H9 (cell line): Measurements from ENCODE around the gene C8G. TPM values are rescaled to one million over a fixed set of nuclear protein-coding genes. Genes with fewer than 3 reads are reported as not detected.

Source experiments
- DNase-seq: peaks from one replicate; pipeline ENCODE4 v3.0.0-alpha.2; 2017
- H2AFZ ChIP-seq: one replicate; pipeline ENCODE4 v1.6.1; 2013; ENCODE audit warnings: mild to moderate bottlenecking, low read length, control low read depth, moderate library complexity
- H2AK5ac ChIP-seq: 2 replicates; pipeline ENCODE4 v1.6.1; 2013; ENCODE audit warnings: low read length, control low read depth, mixed read lengths; ENCODE audit not compliant: insufficient read length
- H2BK120ac ChIP-seq: one replicate; pipeline ENCODE4 v1.6.1; 2013; ENCODE audit warnings: low read depth, mild to moderate bottlenecking, low read length, control low read depth, inconsistent platforms; ENCODE audit not compliant: poor library complexity, severe bottlenecking
- H2BK12ac ChIP-seq: 2 replicates; pipeline ENCODE4 v1.6.1; 2013; ENCODE audit warnings: low read length, control low read depth, mixed read lengths, low read depth; ENCODE audit not compliant: insufficient read length
- H2BK15ac ChIP-seq: 2 replicates; pipeline ENCODE4 v1.6.1; 2013; ENCODE audit warnings: low read depth, low read length, control low read depth
- H2BK20ac ChIP-seq: one replicate; pipeline ENCODE4 v1.6.1; 2013; ENCODE audit warnings: low read depth, mild to moderate bottlenecking, low read length, control low read depth, inconsistent platforms; ENCODE audit not compliant: poor library complexity, severe bottlenecking
- H2BK5ac ChIP-seq: 2 replicates; pipeline ENCODE4 v1.6.1; 2013; ENCODE audit warnings: low read length, control low read depth, mixed read lengths; ENCODE audit not compliant: insufficient read length
- H3K14ac ChIP-seq: 2 replicates; pipeline ENCODE4 v1.6.1; 2013; ENCODE audit warnings: low read length, control low read depth; ENCODE audit not compliant: insufficient read depth
- H3K18ac ChIP-seq: 2 replicates; pipeline ENCODE4 v1.6.1; 2013; ENCODE audit warnings: low read depth, mild to moderate bottlenecking, mixed read lengths, low read length, control low read depth; ENCODE audit not compliant: insufficient read length
- H3K23ac ChIP-seq: 2 replicates; pipeline ENCODE4 v1.6.1; 2013; ENCODE audit warnings: low read length, control low read depth, mixed read lengths, low read depth; ENCODE audit not compliant: insufficient read length
- H3K23me2 ChIP-seq: 2 replicates; pipeline ENCODE4 v1.6.1; 2013; ENCODE audit warnings: low read depth, mild to moderate bottlenecking, mixed read lengths, low read length, control low read depth; ENCODE audit not compliant: insufficient read length, poor library complexity, severe bottlenecking
- H3K27ac ChIP-seq: 2 replicates; pipeline ENCODE4 v1.5.1; 2013; ENCODE audit warnings: low read length, control low read depth, mixed read lengths, low read depth; ENCODE audit not compliant: insufficient read length
- H3K27me3 ChIP-seq: 2 replicates; pipeline ENCODE4 v1.6.1; 2013; ENCODE audit warnings: low read length, control low read depth, inconsistent platforms; ENCODE audit not compliant: insufficient read depth
- H3K4ac ChIP-seq: 2 replicates; pipeline ENCODE4 v1.6.1; 2013; ENCODE audit warnings: low read depth, mild to moderate bottlenecking, control low read depth, inconsistent platforms, low read length, moderate library complexity
- H3K4me1 ChIP-seq: 2 replicates; pipeline ENCODE4 v1.6.1; 2013; ENCODE audit warnings: low read length, control low read depth, inconsistent platforms; ENCODE audit not compliant: insufficient read depth
- H3K4me2 ChIP-seq: 2 replicates; pipeline ENCODE4 v1.6.1; 2013; ENCODE audit warnings: low read length, control low read depth, mixed read lengths; ENCODE audit not compliant: insufficient read length, insufficient read depth
- H3K56ac ChIP-seq: 2 replicates; pipeline ENCODE4 v1.6.1; 2013; ENCODE audit warnings: low read depth, mild to moderate bottlenecking, mixed read lengths, low read length, control low read depth; ENCODE audit not compliant: insufficient read length
- H3K79me1 ChIP-seq: 2 replicates; pipeline ENCODE4 v1.6.1; 2013; ENCODE audit warnings: low read depth, mild to moderate bottlenecking, moderate library complexity, low read length, control low read depth, inconsistent platforms; ENCODE audit not compliant: insufficient read depth, poor library complexity, severe bottlenecking
- H3K79me2 ChIP-seq: 2 replicates; pipeline ENCODE4 v1.6.1; 2013; ENCODE audit warnings: low read length, control low read depth, inconsistent platforms; ENCODE audit not compliant: insufficient read depth
- H3K9ac ChIP-seq: 2 replicates; pipeline ENCODE4 v1.6.1; 2013; ENCODE audit warnings: low read length, control low read depth, mixed read lengths; ENCODE audit not compliant: insufficient read length; ENCODE audit errors: extremely low read depth
- H3K9me3 ChIP-seq: one replicate; pipeline ENCODE4 v1.6.1; 2013; ENCODE audit warnings: low read depth, low read length, inconsistent platforms; ENCODE audit not compliant: control insufficient read depth
- H3T11ph ChIP-seq: one replicate; pipeline ENCODE4 v1.6.1; 2013; ENCODE audit warnings: mild to moderate bottlenecking, low read length, control low read depth, inconsistent platforms
- H4K20me1 ChIP-seq: one replicate; pipeline ENCODE4 v1.6.1; 2013; ENCODE audit not compliant: control insufficient read depth, insufficient read length, insufficient read depth
- H4K5ac ChIP-seq: 2 replicates; pipeline ENCODE4 v1.6.1; 2013; ENCODE audit warnings: low read depth, mild to moderate bottlenecking, mixed read lengths, low read length, control low read depth; ENCODE audit not compliant: insufficient read length
- H4K8ac ChIP-seq: replicated peaks from 2 replicates; pipeline ENCODE4 v1.6.1; 2013; ENCODE audit warnings: low read length, control low read depth, mixed read lengths, low read depth; ENCODE audit not compliant: insufficient read length
- H4K91ac ChIP-seq: 2 replicates; pipeline ENCODE4 v1.6.1; 2013; ENCODE audit warnings: low read depth, mild to moderate bottlenecking, moderate library complexity, mixed read lengths, low read length, control low read depth; ENCODE audit not compliant: insufficient read length
- H3K27ac Mint-ChIP-seq, 3 experiments: 2 replicates in 2 of 3; 3 replicates in 1 of 3; pipeline ENCODE4 v1.8.0; 2020 to 2021; ENCODE audit warnings: mixed read lengths in 3 of 3, mild to moderate bottlenecking in 1 of 3, moderate library complexity in 1 of 3
- H3K27me3 Mint-ChIP-seq: 2 replicates; pipeline ENCODE4 v1.8.0; 2021; ENCODE audit warnings: low read depth, mild to moderate bottlenecking, moderate library complexity, mixed read lengths
- H3K36me3 Mint-ChIP-seq, 3 experiments: 2 replicates in 2 of 3; 3 replicates in 1 of 3; pipeline ENCODE4 v1.8.0; 2020 to 2021; ENCODE audit warnings: low read depth in 3 of 3, mixed read lengths in 3 of 3; ENCODE audit not compliant: insufficient read depth in 1 of 3
- H3K4me1 Mint-ChIP-seq, 2 experiments: 2 replicates each; pipeline ENCODE4 v1.8.0; 2020; ENCODE audit warnings: mixed read lengths in 2 of 2
- H3K4me3 Mint-ChIP-seq, 2 experiments: 2 replicates in 1 of 2; 3 replicates in 1 of 2; pipeline ENCODE4 v1.8.0; 2020 to 2021; ENCODE audit warnings: mild to moderate bottlenecking in 2 of 2, mixed read lengths in 2 of 2, moderate library complexity in 1 of 2
- H3K9me3 Mint-ChIP-seq, 2 experiments: 2 replicates in 1 of 2; 3 replicates in 1 of 2; pipeline ENCODE4 v1.8.0; 2020; ENCODE audit warnings: mild to moderate bottlenecking in 2 of 2, mixed read lengths in 2 of 2, moderate library complexity in 1 of 2
- CTCF ChIP-seq: fragments of 200-600 bp; sonication (generic); conservative IDR thresholded peaks from 3 replicates; pipeline ENCODE4 v1.8.0; 2021; ENCODE audit warnings: antibody characterized with exemption, mild to moderate bottlenecking
- WGBS: extraction: QIAGEN DNeasy Blood & Tissue Kit; methylation state at CpG from one replicate; pipeline ENCODE4 v1.1.7; 2013; ENCODE audit warnings: missing lambda C conversion rate, low lambda C conversion rate, mixed read lengths; ENCODE audit not compliant: insufficient read length; ENCODE audit errors: extremely low coverage; 5-methylcytosine and 5-hydroxymethylcytosine counted together
- total RNA-seq: library from RNA; stranded (reverse); gene quantifications from 2 replicates; pipeline ENCODE4 v1.2.1, GENCODE V29; 2021

Gene C8G
- total RNA-seq, 1 experiment from 2014 or later = 0.96 TPM

- Histone ChIP-seq H4K5ac (no peak overlapping the region), H4K8ac (no peak overlapping the region), H3K79me1 (no peaks in the 10 kb centered on the region), H4K20me1 (no peaks in the 10 kb centered on the region), H2AFZ (no peak overlapping the region), H3K9me3 (no peaks in the 10 kb centered on the region), H3T11ph (no peak overlapping the region), H3K4me1 (no peaks in the 10 kb centered on the region; the same call in 1 of the 2 replicates), H2AK5ac (no peak overlapping the region), H2BK12ac (no peak overlapping the region), H2BK20ac (no peak overlapping the region), H4K91ac (no peak overlapping the region), H2BK120ac (no peak overlapping the region), H2BK15ac (no peak overlapping the region), H3K14ac (no peak overlapping the region), H3K79me2 (no peaks in the 10 kb centered on the region), H3K9ac (no peak overlapping the region), H3K27ac (no peak overlapping the region), H2BK5ac (no peak overlapping the region), H3K23ac (no peak overlapping the region), H3K23me2 (peaks cover 2% of the 10 kb centered on the region), H3K4me2 (no peak overlapping the region), H3K56ac (no peak overlapping the region), H3K18ac (no peak overlapping the region), H3K4ac (no peak overlapping the region), H3K27me3 (no peaks in the 10 kb centered on the region)
- Mint-ChIP-seq H3K27me3 (peaks cover 4% of the 10 kb centered on the region), H3K4me1 (peaks cover 0 to 8% of the 10 kb centered on the region in 2 experiments; a peak in 2 of 4 replicates), H3K27ac (no peak overlapping the region), H3K36me3 (peaks cover 0 to 3% (median 0%) of the 10 kb centered on the region in 3 experiments; a peak in 1 of 7 replicates), H3K4me3 (no peak overlapping the region; a peak in 1 of 5 replicates), H3K9me3 (no peaks in the 10 kb centered on the region)
- no peak for DNase-seq
- TF ChIP-seq CTCF = no peak
- no CpG with 5 or more reads among the region's 11 CpGs for WGBS
Observed at GRCh38 chr9:136983656-136984314, 38.7 kb downstream of the C8G start.
